ENCODE results near the gene KRTAP10-1. TPM values are rescaled to one million over a fixed set of nuclear protein-coding genes. Genes with fewer than 3 reads are reported as not detected.
"Not testable (repeated sequence)": the region's sequence is repeated elsewhere in the genome, so short reads cannot be mapped to it uniquely, and the experiment has no call there.

The KRTAP10-1 gene
- total RNA-seq, 2 experiments from 2014 or later = 0.13 TPM; not detected in 1

GRCh38 chr21:44503901-44504399 lies 36.0 kb downstream of the KRTAP10-1 start:
- ChIA-PET CTCF (ENCODE audit: unreplicated experiment) (no interaction called here), POLR2A (interaction anchor here (0.7 kb wide), 1 partner anchor 9 kb away, joined by 6 read pairs; no protein-coding TSS in a partner anchor)
- Histone ChIP-seq H3K27ac (ENCODE audit: low read depth, low read length, poor library complexity, severe bottlenecking) (no peak overlapping the region), H3K4me1 (ENCODE audit: insufficient read depth, low read length, poor library complexity, severe bottlenecking) (no peaks in the 10 kb centered on the region), H3K4me2 (ENCODE audit: low read length) (no peak overlapping the region), H3K9me3 (ENCODE audit: low read length) (no peaks in the 10 kb centered on the region), H2AFZ (ENCODE audit: low read length) (no peak overlapping the region), H3K9me2 (ENCODE audit: insufficient read depth, low read length) (no peaks in the 10 kb centered on the region), H3K79me2 (ENCODE audit: insufficient read depth, low read depth, low read length) (no peaks in the 10 kb centered on the region), H3K4me3 (ENCODE audit: low read depth, low read length, poor library complexity, severe bottlenecking) (no peak overlapping the region), H3K36me3 (ENCODE audit: insufficient read depth, low read length) (no peaks in the 10 kb centered on the region), H4K20me1 (ENCODE audit: insufficient read depth, low read length) (no peaks in the 10 kb centered on the region)
- TF ChIP-seq CTCF (conservative IDR thresholded peaks at IDR 0.05; ENCODE audit: low read length) = no peak
- TF ChIP-seq EZH2phosphoT487 (IDR thresholded peaks at IDR 0.05; ENCODE audit: borderline replicate concordance, low read depth, low read length) = no peak
- intact Hi-C loops (cut with micrococcal nuclease; ENCODE audit: unreplicated experiment) = no loop called here
- no TSS peak for BruUV-seq (replicated peaks)
- DNase-seq (ENCODE audit: low spot score) = no peak

GRCh38 chr21:44503006-44503889 lies 36.7 kb downstream of the KRTAP10-1 start:
- H3K4me1 ChIP-seq (ENCODE audit: insufficient read depth, low read length, poor library complexity, severe bottlenecking); H2AFZ ChIP-seq (ENCODE audit: low read length); H3K9me2 ChIP-seq (ENCODE audit: insufficient read depth, low read length); CTCF ChIA-PET (ENCODE audit: unreplicated experiment); H3K36me3 ChIP-seq (ENCODE audit: insufficient read depth, low read length); H3K9me3 ChIP-seq (ENCODE audit: low read length); H4K20me1 ChIP-seq (ENCODE audit: insufficient read depth, low read length); H3K79me2 ChIP-seq (ENCODE audit: insufficient read depth, low read depth, low read length); intact Hi-C loops (cut with micrococcal nuclease; ENCODE audit: unreplicated experiment); H3K4me3 ChIP-seq (ENCODE audit: low read depth, low read length, poor library complexity, severe bottlenecking); H3K27ac ChIP-seq (ENCODE audit: low read depth, low read length, poor library complexity, severe bottlenecking); DNase-seq (ENCODE audit: low spot score); BruUV-seq (replicated peaks); H3K4me2 ChIP-seq (ENCODE audit: low read length): not testable (repeated sequence)
- POLR2A ChIA-PET = interaction anchor here (0.7 kb wide), 2 partner anchors 8 to 662 kb away, joined by 3 to 6 read pairs; no protein-coding TSS in a partner anchor

GRCh38 chr21:44502171-44502958 lies 37.6 kb downstream of the KRTAP10-1 start:
- Histone ChIP-seq H3K4me3 (ENCODE audit: low read depth, low read length, poor library complexity, severe bottlenecking) (no peak overlapping the region), H3K79me2 (ENCODE audit: insufficient read depth, low read depth, low read length) (no peaks in the 10 kb centered on the region), H4K20me1 (ENCODE audit: insufficient read depth, low read length) (no peaks in the 10 kb centered on the region), H3K27ac (ENCODE audit: low read depth, low read length, poor library complexity, severe bottlenecking) (no peak overlapping the region), H3K36me3 (ENCODE audit: insufficient read depth, low read length) (no peaks in the 10 kb centered on the region), H3K4me2 (ENCODE audit: low read length) (no peak overlapping the region), H3K4me1 (ENCODE audit: insufficient read depth, low read length, poor library complexity, severe bottlenecking) (no peaks in the 10 kb centered on the region), H3K9me2 (ENCODE audit: insufficient read depth, low read length) (no peaks in the 10 kb centered on the region), H2AFZ (ENCODE audit: low read length) (no peak overlapping the region), H3K9me3 (ENCODE audit: low read length) (no peaks in the 10 kb centered on the region)
- TF ChIP-seq EZH2phosphoT487 (IDR thresholded peaks at IDR 0.05; ENCODE audit: borderline replicate concordance, low read depth, low read length) (no peak), CTCF (conservative IDR thresholded peaks at IDR 0.05; ENCODE audit: low read length) (no peak)
- CTCF ChIA-PET (ENCODE audit: unreplicated experiment) = no interaction called here
- no TSS peak for BruUV-seq (replicated peaks)
- POLR2A ChIA-PET = no interaction called here
- intact Hi-C loops (cut with micrococcal nuclease; ENCODE audit: unreplicated experiment) = no loop called here
- no peak for DNase-seq (ENCODE audit: low spot score)

Measured in OCI-LY7 (cell line).